Liver (tissue), 9 donors: ENCODE measurements around the gene GADD45GIP1. TPM values are rescaled to one million over a fixed set of nuclear protein-coding genes. Genes with fewer than 3 reads are reported as not detected.

Experiments
- DNase-seq: peaks from one replicate; pipeline ENCODE4 v3.0.0-alpha.2; 2017; ENCODE audit warnings: low spot score
- H3K27ac ChIP-seq, 2 donors: one replicate each; pipeline ENCODE4 v1.7.0; 2013; ENCODE audit warnings: inconsistent platforms in 2 of 2, low read length in 2 of 2, control low read depth in 1 of 2, low read depth in 1 of 2, mild to moderate bottlenecking in 1 of 2
- H3K27me3 ChIP-seq, 4 donors: one replicate each; pipeline versions ENCODE4 v1.6.1 to v1.7.0; 2013; ENCODE audit warnings: low read length in 3 of 4, inconsistent platforms in 1 of 4, mild to moderate bottlenecking in 1 of 4, moderate library complexity in 1 of 4; ENCODE audit not compliant: control insufficient read depth in 4 of 4, insufficient read depth in 4 of 4
- H3K36me3 ChIP-seq, 4 donors: one replicate each; pipeline versions ENCODE4 v1.6.1 to v1.7.0; 2013; ENCODE audit warnings: low read length in 3 of 4, mild to moderate bottlenecking in 3 of 4, low read depth in 1 of 4, moderate library complexity in 1 of 4; ENCODE audit not compliant: control insufficient read depth in 4 of 4, insufficient read depth in 3 of 4
- H3K4me1 ChIP-seq, 4 donors: one replicate each; pipeline versions ENCODE4 v1.6.1 to v1.7.0; 2013; ENCODE audit warnings: low read length in 3 of 4, mild to moderate bottlenecking in 3 of 4, moderate library complexity in 1 of 4; ENCODE audit not compliant: control insufficient read depth in 4 of 4, insufficient read depth in 4 of 4
- H3K4me3 ChIP-seq, 3 donors: one replicate each; pipeline versions ENCODE4 v1.6.1 to v1.7.0; 2013; ENCODE audit warnings: low read length in 3 of 3, control low read depth in 1 of 3, low read depth in 1 of 3, mild to moderate bottlenecking in 1 of 3
- H3K9ac ChIP-seq, 2 donors: one replicate each; pipeline ENCODE4 v1.7.0; 2013; ENCODE audit warnings: low read length in 2 of 2, mild to moderate bottlenecking in 2 of 2, moderate library complexity in 2 of 2, control low read depth in 1 of 2, low read depth in 1 of 2
- H3K9me3 ChIP-seq, 4 donors: one replicate each; pipeline versions ENCODE4 v1.6.1 to v1.7.0; 2013; ENCODE audit warnings: low read length in 3 of 4; ENCODE audit not compliant: control insufficient read depth in 4 of 4
- GABPA ChIP-seq, 2 donors: IDR thresholded peaks in 1 of 2; conservative IDR thresholded peaks in 1 of 2; 2 replicates each; pipeline ENCODE4 v1.6.1; 2016; ENCODE audit warnings: antibody characterized with exemption in 2 of 2, mild to moderate bottlenecking in 1 of 2, moderate library complexity in 1 of 2
- HNF4G ChIP-seq: IDR thresholded peaks from 2 replicates; pipeline ENCODE4 v1.6.1; 2016; ENCODE audit warnings: antibody characterized with exemption
- NR2F2 ChIP-seq: IDR thresholded peaks from 2 replicates; pipeline ENCODE4 v1.6.1; 2016; ENCODE audit warnings: antibody characterized with exemption
- RAD21 ChIP-seq, 2 donors: IDR thresholded peaks; 2 replicates each; pipeline ENCODE4 v1.6.1; 2016; ENCODE audit warnings: antibody characterized with exemption in 2 of 2, mild to moderate bottlenecking in 2 of 2
- REST ChIP-seq: IDR thresholded peaks from 2 replicates; pipeline ENCODE4 v1.6.1; 2016; ENCODE audit warnings: antibody characterized with exemption, mild to moderate bottlenecking
- RXRA ChIP-seq, 2 donors: IDR thresholded peaks; 2 replicates each; pipeline ENCODE4 v1.6.1; 2017 to 2018; ENCODE audit warnings: antibody characterized with exemption in 2 of 2, mild to moderate bottlenecking in 1 of 2
- SP1 ChIP-seq: IDR thresholded peaks from 2 replicates; pipeline ENCODE4 v1.6.1; 2018; ENCODE audit warnings: antibody characterized with exemption, mild to moderate bottlenecking
- WGBS: extraction: QIAGEN DNeasy Blood & Tissue Kit; methylation state at CpG from one replicate; pipeline ENCODE4 v1.1.7; 2013; 5-methylcytosine and 5-hydroxymethylcytosine counted together
- polyA plus RNA-seq, 2 donors: library from polyadenylated mRNA; stranded (reverse) in 1 of 2; unstranded in 1 of 2; fragments of 200-250 nt in 1 of 2; fragments of >200 nt in 1 of 2; fragmentation: Nextera tagmentation in 1 of 2; extraction: Ambion mirVana in 1 of 2; gene quantifications; one replicate each; pipeline versions ENCODE4 v1.2.1 to v1.2.3, GENCODE V29; 2013 to 2015
- total RNA-seq, 2 donors: library from RNA; depleted of rRNA; stranded (reverse); fragments of >200 nt; gene quantifications; one replicate each; pipeline ENCODE4 v1.2.3, GENCODE V29; 2014
- TF ChIP-seq, protein P1 (sequence below): IDR thresholded peaks from 2 replicates; pipeline ENCODE4 v1.6.1; 2016; ENCODE audit warnings: antibody characterized with exemption
- donor health status: healthy.
- donor health status: healthy.
- donor health status: healthy.
- donor health status: healthy.
- donor health status: healthy.

GADD45GIP1 gene
- total and polyA plus RNA-seq, 4 donors: 8.4 to 54.2 (median 22.9) TPM

DNA sequence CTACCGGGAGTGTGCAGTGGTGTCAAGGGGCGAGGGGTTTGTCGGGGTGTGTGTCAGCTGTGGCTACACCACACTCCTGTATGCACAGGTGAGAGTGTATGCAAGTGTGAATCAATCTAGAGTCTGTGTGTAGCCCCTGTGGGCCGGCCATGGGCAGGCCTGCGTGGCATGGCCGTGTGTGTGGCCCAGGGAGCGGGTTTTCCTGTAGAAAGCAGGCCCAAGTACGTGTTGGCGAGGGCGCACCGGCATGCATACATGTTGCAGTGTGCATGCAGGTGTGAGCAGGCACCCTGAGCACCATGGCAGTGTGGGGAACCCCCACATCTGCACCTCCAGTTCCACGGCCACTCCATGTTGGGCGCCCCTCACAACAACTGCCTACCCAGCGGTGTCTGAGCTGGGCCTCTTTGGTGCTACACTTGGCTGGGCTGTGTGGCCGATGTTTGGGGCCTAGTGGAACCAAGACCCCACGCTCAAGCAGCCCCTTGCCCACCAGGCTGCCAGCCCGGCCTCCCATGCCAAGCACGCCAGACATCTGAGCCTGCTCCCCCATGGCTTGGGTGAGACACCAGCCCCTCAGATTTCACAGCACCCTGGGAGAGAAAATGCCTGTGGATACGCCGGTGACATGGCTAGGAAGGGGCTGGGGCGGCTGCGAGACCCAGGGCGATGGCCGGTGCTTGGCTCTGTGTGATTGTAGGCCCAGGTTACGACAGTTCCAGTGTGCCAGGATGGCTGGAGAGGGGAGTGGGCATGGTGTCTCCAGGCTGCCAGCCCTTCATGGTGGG lies 40.4 kb upstream of the GADD45GIP1 start:
- Histone ChIP-seq H3K36me3 (peaks cover 0 to 3% (median 0%) of the 10 kb centered on the region in 4 donors), H3K9me3 (no peaks in the 10 kb centered on the region), H3K9ac (no peak overlapping the region), H3K27me3 (no peaks in the 10 kb centered on the region), H3K4me3 (no peak overlapping the region), H3K27ac (no peak overlapping the region), H3K4me1 (peaks cover 6 to 31% (median 15%) of the 10 kb centered on the region in 4 donors)
- WGBS: 95% methylated on average over 25 of the region's 25 CpGs
- no peak for TF ChIP-seq RXRA (IDR thresholded peaks at IDR 0.05)
- TF ChIP-seq HNF4G: no peak
- TF ChIP-seq, protein P1, sequence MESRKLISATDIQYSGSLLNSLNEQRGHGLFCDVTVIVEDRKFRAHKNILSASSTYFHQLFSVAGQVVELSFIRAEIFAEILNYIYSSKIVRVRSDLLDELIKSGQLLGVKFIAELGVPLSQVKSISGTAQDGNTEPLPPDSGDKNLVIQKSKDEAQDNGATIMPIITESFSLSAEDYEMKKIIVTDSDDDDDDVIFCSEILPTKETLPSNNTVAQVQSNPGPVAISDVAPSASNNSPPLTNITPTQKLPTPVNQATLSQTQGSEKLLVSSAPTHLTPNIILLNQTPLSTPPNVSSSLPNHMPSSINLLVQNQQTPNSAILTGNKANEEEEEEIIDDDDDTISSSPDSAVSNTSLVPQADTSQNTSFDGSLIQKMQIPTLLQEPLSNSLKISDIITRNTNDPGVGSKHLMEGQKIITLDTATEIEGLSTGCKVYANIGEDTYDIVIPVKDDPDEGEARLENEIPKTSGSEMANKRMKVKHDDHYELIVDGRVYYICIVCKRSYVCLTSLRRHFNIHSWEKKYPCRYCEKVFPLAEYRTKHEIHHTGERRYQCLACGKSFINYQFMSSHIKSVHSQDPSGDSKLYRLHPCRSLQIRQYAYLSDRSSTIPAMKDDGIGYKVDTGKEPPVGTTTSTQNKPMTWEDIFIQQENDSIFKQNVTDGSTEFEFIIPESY: no peak
- TF ChIP-seq REST: no peak
- no peak for TF ChIP-seq RAD21 (IDR thresholded peaks at IDR 0.05)
- no peak for DNase-seq

DNA sequence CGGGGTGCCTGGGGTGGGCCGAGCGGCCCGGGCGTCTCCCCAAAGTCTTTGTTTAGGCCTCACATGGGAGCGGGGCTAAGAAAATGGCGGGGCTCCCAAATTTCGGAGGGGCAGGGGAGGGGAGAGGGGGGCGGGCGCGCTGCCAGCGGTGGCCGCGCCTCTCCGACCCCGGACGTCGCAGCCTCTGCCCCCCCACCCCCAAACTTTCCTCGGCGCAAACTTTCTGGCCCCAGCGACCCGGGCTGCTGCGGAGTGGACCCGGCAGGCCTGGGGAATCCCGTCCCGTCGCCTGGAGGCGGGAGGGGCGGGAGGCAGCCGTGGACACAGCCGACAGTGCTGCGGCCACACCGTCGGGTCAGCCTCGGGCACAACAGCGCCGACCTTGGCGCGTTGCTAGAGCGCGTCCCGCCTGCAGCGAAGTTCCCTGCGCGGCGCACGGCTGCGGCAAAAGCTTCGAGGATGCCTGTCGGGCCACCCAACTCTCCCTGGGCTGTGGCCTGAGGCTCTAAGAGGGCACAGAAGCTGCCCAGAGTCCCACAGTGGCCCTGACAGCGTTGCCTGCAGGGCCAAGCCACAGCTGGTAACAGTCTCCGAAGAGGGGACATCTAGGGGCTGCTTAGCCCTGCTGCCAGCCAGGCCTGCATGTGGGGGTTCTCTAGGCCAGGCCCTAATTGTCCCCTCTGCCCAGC lies 39.5 kb upstream of the GADD45GIP1 start:
- no peak for TF ChIP-seq NR2F2
- no peak for TF ChIP-seq HNF4G
- TF ChIP-seq SP1: no peak
- no peak for TF ChIP-seq GABPA (IDR thresholded peaks at IDR 0.05 in 1 of 2, conservative IDR thresholded peaks at IDR 0.05 in 1 of 2)
- peak overlapping the region; percentile 78 to 85 for H3K27ac ChIP-seq
- WGBS: 6% methylated on average over 52 of the region's 52 CpGs
- no peak for DNase-seq
- H3K4me3 ChIP-seq: peak overlapping the region; percentile 70 to 87 (median 84)
- H3K9ac ChIP-seq: no peak overlapping the region
- H3K27me3 ChIP-seq: no peaks in the 10 kb centered on the region
- peaks cover 3 to 29% (median 13%) of the 10 kb centered on the region in 4 donors for H3K4me1 ChIP-seq
- peaks cover 0 to 3% (median 0%) of the 10 kb centered on the region in 4 donors for H3K36me3 ChIP-seq
- no peaks in the 10 kb centered on the region for H3K9me3 ChIP-seq
